ENCODE data around the gene PNPLA1.

- TF ChIP-seq ZNF133 (tag by site-specific recombination; IDR thresholded peaks at IDR 0.05) (no peak), ZNF777 (tag by site-specific recombination; IDR thresholded peaks at IDR 0.05; ENCODE audit: borderline replicate concordance) (no peak), BCL11A (tag by site-specific recombination; IDR thresholded peaks at IDR 0.05; ENCODE audit: low read depth) (no peak), ZEB2 (tag by site-specific recombination; IDR thresholded peaks at IDR 0.05) (no peak), CTCF (tag by site-specific recombination; IDR thresholded peaks at IDR 0.05) (no peak), ZNF311 (tag by site-specific recombination; IDR thresholded peaks at IDR 0.05; ENCODE audit: borderline replicate concordance) (no peak), ZNF600 (tag by site-specific recombination; IDR thresholded peaks at IDR 0.05) (0 out of 2 replicates have a peak, but pooled peaks have one; percentile 44), ZSCAN18 (tag by site-specific recombination; IDR thresholded peaks at IDR 0.05) (no peak), TSHZ1 (tag by site-specific recombination; IDR thresholded peaks at IDR 0.05; ENCODE audit: borderline replicate concordance) (no peak), ZNF335 (tag by site-specific recombination; conservative IDR thresholded peaks at IDR 0.05) (no peak)
Measured at GRCh38 chr6:36306375-36306774, 36.5 kb downstream of the PNPLA1 start.

Measured in HEK293 (cell line).